Parathyroid adenoma (tissue), 2 donors: ENCODE results near the gene CDYL2.

Source experiments
- H2AFZ ChIP-seq: fragments of 300-600 bp; sonication (generic); one replicate; pipeline ENCODE4 v1.7.0; 2017; ENCODE audit warnings: antibody characterized with exemption, mild to moderate bottlenecking
- H3K27ac ChIP-seq: fragments of 300-600 bp; sonication (generic); one replicate; pipeline ENCODE4 v1.7.0; 2017
- H3K27me3 ChIP-seq: fragments of 300-600 bp; sonication (generic); one replicate; pipeline ENCODE4 v1.7.0; 2017; ENCODE audit warnings: low read length; ENCODE audit not compliant: control insufficient read depth, insufficient read depth
- H3K36me3 ChIP-seq: fragments of 300-600 bp; sonication (generic); one replicate; pipeline ENCODE4 v1.7.0; 2017; ENCODE audit warnings: low read length; ENCODE audit not compliant: control insufficient read depth, insufficient read depth
- H3K4me1 ChIP-seq: fragments of 300-600 bp; sonication (generic); one replicate; pipeline ENCODE4 v1.7.0; 2017; ENCODE audit warnings: control low read depth
- H3K4me2 ChIP-seq: fragments of 300-600 bp; sonication (generic); one replicate; pipeline ENCODE4 v1.7.0; 2017; ENCODE audit warnings: low read length
- H3K4me3 ChIP-seq: fragments of 300-600 bp; sonication (generic); one replicate; pipeline ENCODE4 v1.7.0; 2017; ENCODE audit warnings: low read depth, low read length
- H3K79me2 ChIP-seq: fragments of 300-600 bp; sonication (generic); one replicate; pipeline ENCODE4 v1.7.0; 2017; ENCODE audit warnings: control low read depth
- H3K9ac ChIP-seq: fragments of 300-600 bp; sonication (generic); one replicate; pipeline ENCODE4 v1.7.0; 2017; ENCODE audit warnings: mild to moderate bottlenecking
- H3K9me3 ChIP-seq: fragments of 300-600 bp; sonication (generic); one replicate; pipeline ENCODE4 v1.7.0; 2017; ENCODE audit warnings: low read length; ENCODE audit not compliant: control insufficient read depth
- TF ChIP-seq, protein P1 (sequence below): fragments of 300-600 bp; sonication (generic); IDR thresholded peaks from one replicate; pipeline ENCODE4 v1.7.0; 2017; ENCODE audit warnings: antibody characterized with exemption, mild to moderate bottlenecking
- donor health status: primary hyperparathyroidism.

CDYL2 gene

DNA sequence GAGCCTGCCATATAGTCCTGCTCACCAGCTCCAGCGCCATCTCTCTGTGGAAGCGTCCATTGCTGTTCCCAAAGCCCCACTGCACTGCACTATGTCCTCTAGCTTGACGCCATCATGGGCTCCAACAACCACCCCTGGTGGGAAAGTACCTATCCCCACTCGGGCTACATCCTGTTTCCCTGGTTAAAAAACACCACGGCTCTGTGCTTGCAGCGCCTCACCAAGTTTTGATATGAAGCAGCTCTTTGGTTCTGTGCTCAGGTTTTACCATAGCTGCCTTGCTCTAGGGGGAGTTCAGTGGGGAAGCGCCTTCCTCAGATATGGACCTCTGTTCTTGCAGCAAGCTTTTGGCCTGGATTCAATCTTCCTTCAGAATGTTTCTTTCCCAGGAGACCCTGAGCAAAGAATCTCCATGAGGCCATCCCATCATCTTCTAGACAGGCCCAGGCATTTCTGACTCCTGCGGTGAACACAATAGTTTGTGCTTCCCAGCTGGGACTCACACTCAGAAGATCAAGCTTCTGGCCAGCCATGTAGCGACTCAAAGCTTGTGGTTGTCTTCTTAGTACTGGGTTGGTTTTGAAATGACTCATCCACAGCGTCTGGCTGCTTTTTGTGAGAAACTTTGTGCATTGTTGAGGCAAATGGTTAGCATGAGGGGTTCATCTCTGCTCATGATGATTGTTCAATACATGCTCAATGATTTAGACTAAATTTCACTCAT lies 224.1 kb downstream of the CDYL2 start:
- Histone ChIP-seq H3K27me3 (no peaks in the 10 kb centered on the region), H3K79me2 (no peaks in the 10 kb centered on the region), H2AFZ (no peak overlapping the region), H3K9me3 (no peaks in the 10 kb centered on the region), H3K4me2 (no peak overlapping the region), H3K4me1 (no peaks in the 10 kb centered on the region), H3K27ac (no peak overlapping the region), H3K9ac (no peak overlapping the region), H3K4me3 (no peak overlapping the region), H3K36me3 (no peaks in the 10 kb centered on the region)
- TF ChIP-seq, protein P1, sequence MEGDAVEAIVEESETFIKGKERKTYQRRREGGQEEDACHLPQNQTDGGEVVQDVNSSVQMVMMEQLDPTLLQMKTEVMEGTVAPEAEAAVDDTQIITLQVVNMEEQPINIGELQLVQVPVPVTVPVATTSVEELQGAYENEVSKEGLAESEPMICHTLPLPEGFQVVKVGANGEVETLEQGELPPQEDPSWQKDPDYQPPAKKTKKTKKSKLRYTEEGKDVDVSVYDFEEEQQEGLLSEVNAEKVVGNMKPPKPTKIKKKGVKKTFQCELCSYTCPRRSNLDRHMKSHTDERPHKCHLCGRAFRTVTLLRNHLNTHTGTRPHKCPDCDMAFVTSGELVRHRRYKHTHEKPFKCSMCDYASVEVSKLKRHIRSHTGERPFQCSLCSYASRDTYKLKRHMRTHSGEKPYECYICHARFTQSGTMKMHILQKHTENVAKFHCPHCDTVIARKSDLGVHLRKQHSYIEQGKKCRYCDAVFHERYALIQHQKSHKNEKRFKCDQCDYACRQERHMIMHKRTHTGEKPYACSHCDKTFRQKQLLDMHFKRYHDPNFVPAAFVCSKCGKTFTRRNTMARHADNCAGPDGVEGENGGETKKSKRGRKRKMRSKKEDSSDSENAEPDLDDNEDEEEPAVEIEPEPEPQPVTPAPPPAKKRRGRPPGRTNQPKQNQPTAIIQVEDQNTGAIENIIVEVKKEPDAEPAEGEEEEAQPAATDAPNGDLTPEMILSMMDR, result no peak

DNA sequence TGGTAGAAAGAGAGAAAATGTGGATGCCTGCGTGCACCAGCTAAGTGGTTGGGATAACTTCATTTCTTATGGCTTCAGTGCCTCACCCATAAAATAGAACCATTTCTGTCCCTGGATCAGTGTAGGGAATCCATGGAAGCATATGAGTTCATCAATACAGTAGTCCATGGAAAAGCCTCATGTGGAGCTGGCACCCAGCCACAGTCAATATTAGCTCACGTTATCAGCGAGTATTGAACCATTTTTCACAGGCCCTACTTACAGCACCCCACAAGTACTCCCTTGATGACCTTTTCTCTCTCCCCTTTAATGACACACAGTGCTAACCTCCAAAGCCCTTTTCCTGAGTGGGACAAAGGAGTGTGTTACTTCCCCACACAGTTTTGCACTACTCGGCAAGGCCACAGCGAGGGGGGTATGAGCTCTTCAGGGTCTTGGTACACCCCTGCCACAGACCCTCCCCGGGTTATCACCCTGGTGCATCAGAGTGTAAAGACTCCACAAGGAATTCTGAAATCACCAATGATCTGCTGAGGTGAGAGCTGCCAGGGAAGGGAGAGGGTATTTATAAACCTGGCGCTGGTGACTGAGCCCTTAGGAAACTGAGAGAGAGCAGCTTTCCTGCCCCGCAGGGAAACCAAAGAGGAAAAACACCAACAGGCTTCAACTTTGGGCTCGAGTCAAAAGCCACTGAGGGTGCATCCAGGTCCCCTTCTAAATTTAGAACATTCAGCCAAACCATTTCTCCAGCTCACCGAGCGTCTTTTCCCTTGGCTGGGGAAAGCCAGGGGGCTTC lies 226.7 kb downstream of the CDYL2 start:
- no peak overlapping the region for H2AFZ ChIP-seq
- no peaks in the 10 kb centered on the region for H3K9me3 ChIP-seq
- H3K27ac ChIP-seq, result no peak overlapping the region
- H3K4me3 ChIP-seq, result no peak overlapping the region
- no peak overlapping the region for H3K4me2 ChIP-seq
- no peaks in the 10 kb centered on the region for H3K79me2 ChIP-seq
- TF ChIP-seq, protein P1, result no peak
- no peaks in the 10 kb centered on the region for H3K27me3 ChIP-seq
- H3K9ac ChIP-seq, result no peak overlapping the region
- H3K36me3 ChIP-seq, result no peaks in the 10 kb centered on the region
- H3K4me1 ChIP-seq, result no peaks in the 10 kb centered on the region

DNA sequence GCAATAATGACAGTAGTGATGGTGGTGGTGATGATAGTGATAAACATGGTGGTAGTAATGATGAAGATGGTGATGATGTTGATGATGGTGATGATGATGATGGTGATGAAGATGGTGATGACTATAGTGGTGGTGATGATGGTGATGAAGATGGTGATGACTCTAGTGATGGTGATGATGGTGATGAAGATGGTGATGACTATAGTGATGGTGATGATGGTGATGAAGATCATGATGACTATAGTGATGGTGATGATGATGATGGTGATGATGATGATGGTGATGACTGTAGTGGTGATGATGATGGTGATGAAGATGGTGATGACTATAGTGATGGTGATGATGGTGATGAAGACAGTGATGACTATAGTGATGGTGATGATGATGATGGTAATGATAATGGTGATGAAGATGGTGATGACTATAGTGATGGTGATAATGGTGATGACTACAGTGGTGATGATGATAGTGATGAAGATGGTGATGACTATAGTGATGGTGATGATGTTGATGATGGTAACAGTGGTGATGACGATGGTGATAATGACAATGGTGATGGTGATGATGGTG lies 228.0 kb downstream of the CDYL2 start:
- Histone ChIP-seq H3K4me3 (no peak overlapping the region), H3K27me3 (no peaks in the 10 kb centered on the region), H3K4me1 (no peaks in the 10 kb centered on the region), H3K4me2 (no peak overlapping the region), H3K27ac (no peak overlapping the region), H3K9ac (no peak overlapping the region), H3K36me3 (no peaks in the 10 kb centered on the region), H2AFZ (no peak overlapping the region), H3K79me2 (no peaks in the 10 kb centered on the region), H3K9me3 (no peaks in the 10 kb centered on the region)
- TF ChIP-seq, protein P1, result no peak

DNA sequence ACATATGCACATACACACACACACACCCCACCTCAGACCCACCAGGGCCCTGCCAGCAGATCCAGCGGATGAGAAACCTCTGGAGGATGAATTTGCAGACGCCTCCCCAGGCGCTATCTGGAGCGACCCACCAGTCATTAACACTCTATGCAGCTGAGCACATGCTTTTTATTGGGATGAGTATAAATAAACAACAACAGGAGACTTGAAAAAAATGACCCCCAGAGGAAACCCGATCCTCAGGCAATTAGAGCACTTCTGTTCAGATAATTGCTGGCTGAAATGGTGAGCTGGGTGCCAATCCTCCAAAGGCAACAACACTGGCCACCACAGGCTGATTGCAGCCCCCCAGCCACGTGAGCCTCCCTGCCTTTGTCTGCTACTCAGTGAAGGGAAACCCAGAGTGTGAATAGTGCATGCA lies 230.7 kb downstream of the CDYL2 start:
- Histone ChIP-seq H3K4me3 (no peak overlapping the region), H3K9me3 (no peaks in the 10 kb centered on the region)
- TF ChIP-seq, protein P1, result no peak

More for the DNA sequence above, 230.7 kb downstream of the CDYL2 start:
- no peaks in the 10 kb centered on the region for H3K27me3 ChIP-seq
- H2AFZ ChIP-seq, result no peak overlapping the region
- no peak overlapping the region for H3K9ac ChIP-seq
- no peak overlapping the region for H3K27ac ChIP-seq
- H3K4me2 ChIP-seq, result no peak overlapping the region
- H3K36me3 ChIP-seq, result no peaks in the 10 kb centered on the region
- H3K4me1 ChIP-seq, result no peaks in the 10 kb centered on the region
- no peaks in the 10 kb centered on the region for H3K79me2 ChIP-seq
